Stimulated activated CD8-positive, alpha-beta memory T cell treated with anti-CD3 and anti-CD28 coated beads, Interleukin-12 subunit alpha, Interleukin-12 subunit beta, amount 100 ng/mL, for 24 hours (primary cell): ENCODE measurements around the gene VPS39.

ENCODE experiments used
- DNase-seq: peaks from one replicate; pipeline ENCODE4 v3.0.0-alpha.2; 2020; ENCODE audit errors: extremely low read depth

Gene VPS39

DNA sequence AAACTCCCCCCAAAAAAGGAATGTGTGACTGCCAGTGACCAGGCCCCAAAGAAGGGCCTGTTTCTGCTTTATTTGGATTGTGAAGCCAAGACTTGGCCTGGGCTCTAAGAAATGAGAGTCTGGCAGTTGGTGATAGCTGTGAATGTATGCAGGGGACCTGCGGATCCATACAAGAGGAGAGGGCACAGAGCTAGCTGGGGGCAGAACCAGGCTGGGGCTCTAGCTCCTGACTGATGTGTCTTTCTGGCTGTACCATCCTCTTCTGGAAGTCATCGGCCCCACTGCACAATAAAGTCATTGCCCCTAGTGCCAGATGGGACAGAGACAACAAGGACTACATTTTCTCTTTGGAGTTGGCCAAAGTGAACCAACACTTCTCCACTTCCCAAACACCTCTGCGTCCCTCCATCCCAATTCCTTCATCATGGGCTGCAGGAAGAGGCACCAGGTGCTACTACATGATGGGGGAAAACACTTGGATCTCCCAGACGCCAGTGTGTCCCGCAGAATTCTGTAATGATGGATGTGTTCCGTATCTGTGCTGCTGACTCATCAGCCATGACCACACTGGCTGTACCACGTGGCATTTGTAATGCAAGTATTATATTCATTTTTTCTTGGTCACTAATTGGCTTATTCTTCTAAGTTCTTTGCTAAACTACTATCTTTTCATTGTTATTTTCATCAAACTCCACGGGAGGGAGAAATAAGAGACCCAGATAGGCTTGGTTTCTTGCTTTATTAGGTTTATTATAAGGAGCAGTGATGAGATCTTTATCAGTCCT, 49.9 kb downstream of the VPS39 start:
- no peak for DNase-seq

DNA sequence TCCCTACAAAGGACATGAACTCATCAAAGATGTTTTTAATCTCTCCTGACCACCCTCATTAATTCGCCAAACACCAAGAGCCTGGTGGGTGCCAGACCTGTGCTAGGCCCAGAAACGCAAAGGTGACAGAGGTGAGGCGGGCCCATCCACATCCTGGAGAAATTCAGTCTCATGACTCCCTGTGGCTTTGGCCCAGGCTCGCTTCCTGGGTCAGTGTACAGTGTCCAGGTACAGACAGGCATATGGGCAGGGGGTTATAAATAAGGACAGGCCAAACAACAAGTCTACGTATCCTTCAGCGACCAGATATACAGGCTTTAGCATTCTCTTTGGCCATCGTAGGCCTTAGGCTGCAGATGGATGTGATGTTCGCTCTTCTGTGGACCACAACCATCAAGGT, 50.7 kb downstream of the VPS39 start:
- no peak for DNase-seq

DNA sequence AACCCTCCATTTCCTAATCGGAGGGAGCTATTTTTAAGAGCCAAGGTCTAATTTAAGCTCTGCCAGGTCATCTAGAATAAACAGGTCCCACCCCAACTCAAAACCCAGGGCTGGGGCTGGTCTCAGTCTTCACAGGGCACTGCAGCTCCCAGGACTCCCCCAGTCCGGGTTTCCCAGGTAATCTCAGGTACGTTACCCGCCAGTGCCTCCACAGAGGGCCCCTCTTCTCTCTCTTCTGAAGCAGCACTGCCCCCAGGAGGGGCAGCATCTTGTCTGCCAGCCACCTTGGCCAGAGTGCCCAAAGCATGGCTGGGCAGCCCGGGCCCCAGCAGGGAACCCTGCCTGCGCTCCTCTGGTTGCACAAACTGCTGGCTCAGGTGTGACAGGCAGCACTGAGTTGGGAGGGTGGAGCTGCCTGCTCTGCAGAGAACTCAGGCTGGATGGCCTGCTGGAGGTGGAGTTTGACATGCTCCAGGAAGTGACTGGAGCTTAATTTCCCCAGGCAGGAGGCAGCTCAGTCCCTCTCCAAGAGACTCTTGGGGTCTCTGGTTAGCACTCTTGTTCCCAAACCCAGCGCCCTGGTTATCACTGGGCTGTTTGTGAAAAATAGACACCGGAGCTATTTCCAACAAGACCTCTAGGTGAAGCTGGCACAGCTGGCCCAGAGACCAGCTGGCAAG, 51.7 kb downstream of the VPS39 start, which contains the start of gene PLA2G4F:
PLA2G4F (minus strand) TSS at position 394 of the 680 bp plus-strand sequence; CDS start at position 307, 87 bp downstream.
- DNase-seq, result no peak

GRCh38 chr15:42155546-42156242, 52.4 kb downstream of the VPS39 start:
- no peak for DNase-seq

GRCh38 chr15:42154956-42155355, 53.1 kb downstream of the VPS39 start:
- DNase-seq, result no peak

DNA sequence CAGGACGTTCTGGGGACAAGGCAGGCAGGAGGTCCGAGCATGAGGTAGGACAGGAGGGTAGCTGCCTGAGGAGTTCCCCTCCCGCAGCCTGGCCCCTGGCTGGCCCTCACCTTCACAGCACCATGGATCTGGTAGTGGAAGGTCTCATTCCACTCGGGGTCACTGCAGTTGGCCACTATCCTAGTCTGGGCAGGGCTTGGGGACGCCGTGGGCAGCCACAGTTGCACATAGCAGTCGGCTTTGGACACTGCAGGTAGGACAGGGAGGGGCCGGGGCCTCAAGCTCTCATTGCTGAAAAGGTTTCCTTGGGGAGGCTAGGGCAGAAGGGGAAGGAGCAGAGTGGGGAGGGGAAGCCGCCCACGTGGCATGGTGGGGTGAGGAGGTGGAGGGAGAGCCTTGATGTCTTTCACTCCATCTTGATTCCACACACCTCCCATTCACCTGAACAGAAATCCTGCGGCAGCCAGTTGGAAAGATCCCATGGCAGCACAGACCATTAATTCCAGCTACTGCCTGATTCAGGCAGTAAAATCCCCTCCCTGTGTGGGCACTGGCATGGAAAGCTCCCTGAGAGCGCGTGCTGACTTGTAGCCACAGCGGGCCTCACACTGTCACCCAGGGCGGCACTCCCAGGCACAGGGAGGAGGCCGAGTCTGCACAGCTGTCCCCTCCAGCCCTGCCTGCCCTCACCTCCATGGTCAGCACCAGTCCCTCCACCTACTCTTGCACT, 53.7 kb downstream of the VPS39 start:
- no peak for DNase-seq

DNA sequence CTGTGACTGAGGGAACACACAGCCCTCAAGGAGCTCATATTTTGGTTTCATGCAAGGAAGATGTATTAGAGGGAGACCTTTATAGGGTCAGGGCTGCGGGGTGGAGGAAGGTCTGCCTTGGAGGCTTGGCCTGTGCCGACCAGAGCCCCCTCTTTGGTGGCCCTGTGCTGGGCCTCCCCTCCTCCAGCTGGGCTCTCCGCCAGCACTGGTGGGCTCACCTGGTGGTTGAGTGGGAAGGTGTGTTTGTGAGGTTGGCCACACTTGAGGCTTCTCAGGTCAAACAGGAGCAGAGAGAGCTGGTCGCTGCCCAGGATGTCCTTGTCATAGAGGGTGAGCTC, 54.3 kb downstream of the VPS39 start:
- no peak for DNase-seq

GRCh38 chr15:42152921-42153698, 55.0 kb downstream of the VPS39 start:
- no peak for DNase-seq

- DNase-seq, result no peak
Observed at GRCh38 chr15:42152196-42152920, 55.7 kb downstream of the VPS39 start.

DNA sequence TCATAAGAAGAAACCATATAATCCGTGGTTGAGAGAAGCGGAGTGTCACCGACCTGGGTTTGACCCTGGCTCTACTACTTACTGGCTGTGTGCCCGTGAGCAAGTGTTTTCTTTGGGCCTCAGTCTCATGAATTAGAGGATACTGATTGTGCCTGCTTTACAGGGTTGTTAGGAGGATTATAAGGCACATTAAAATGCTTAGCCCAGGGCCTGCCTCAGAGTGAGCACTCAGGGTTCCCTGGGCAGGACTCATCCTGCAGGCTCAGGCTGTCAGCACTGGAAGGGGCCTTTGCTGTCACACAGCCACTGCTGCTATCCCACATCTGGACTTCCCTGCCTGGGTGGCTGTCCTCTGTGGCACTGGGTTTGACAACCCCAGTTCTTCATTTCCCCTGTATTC, 56.4 kb downstream of the VPS39 start:
- no peak for DNase-seq

DNA sequence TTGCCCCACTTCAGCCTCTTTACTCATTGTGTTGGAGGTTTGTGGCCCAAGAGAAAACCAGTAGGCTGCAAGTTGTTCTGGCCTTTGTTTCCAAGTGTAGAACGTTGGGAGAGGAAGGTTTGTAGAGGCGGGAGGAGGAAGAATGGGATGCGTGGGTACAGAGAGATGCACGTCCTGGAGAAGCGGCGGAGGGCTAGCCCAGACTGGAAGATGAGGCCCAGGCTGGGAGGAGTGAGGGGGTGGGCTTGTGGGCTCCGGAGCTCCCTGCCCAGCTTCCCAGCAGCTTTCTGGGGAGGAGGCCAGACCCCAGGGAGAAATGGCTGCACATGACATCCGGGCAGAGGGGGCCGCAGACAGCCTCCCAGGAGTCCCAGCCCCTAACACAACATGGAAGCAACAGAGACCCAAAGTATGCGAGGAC, 57.0 kb downstream of the VPS39 start:
- no peak for DNase-seq

DNA sequence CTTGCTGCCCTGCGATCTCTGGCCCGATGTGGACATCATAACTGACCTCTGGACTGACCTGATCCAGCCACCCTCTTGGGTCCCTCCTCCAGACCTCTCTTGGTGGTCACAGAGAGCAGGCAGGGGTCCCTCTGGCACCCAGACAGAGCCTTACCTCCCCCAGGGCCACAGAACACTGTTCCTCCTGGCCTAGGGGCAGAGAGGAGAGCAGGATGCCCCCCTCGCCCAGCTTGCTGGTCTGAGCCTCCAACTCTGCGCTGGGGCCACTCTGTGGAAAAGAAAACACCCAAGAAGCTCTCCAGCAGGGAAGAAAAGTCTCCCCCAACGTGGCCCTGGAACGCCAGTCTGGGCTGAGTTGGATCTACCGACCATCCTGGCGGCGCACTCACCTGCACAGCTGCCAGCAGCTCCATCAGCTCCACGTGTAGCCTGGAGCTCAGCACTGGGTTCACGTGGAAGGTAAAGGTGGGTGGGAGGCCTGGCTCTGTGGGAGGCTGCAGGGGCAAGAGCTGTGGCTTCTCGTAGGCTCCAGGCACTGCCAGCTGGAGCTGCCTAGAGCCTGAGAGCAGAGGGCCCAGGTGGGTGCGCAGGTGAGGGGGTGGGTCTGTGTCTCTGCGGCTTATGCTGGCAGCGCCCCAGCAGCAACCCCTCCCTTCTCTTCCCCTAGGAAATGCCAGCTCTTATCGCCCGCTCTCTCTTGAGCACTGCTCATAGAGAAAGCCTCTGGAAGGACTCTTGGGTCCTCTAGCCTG, 57.7 kb downstream of the VPS39 start:
- DNase-seq, result no peak

- DNase-seq, result no peak
Observed at GRCh38 chr15:42149493-42150218, 58.4 kb downstream of the VPS39 start.

DNA sequence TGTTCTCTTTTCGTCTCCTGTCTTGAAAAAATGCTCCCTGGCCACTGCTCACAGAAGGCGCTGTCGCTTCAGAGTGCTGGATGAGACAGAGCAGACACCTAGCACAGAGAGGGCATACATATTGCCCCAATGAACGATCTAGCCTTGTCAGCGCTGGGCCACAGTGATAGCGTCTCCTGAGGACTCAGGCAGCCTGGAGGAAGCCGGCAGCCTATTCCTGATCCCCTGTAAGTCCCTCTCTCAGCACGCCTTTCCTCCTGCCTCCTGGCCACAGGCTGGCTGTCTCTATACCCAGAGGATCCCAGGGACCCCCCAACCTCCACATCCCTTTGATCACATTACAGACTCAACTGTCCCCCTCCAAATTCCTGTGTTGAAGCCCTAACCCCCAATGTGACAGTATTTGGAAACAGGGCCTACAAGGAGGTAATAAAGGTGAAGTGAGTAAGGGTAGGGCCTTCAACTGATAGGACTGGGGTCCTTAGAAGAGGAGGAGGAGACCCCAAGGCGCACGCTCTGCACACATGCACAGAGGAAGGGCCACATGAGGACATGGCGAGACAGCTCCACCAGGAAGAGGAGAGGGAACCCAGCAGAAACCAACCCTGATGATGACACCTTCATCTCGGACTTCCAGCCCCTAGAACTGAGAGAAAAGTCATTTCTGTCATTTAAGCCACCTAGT, 59.2 kb downstream of the VPS39 start:
- no peak for DNase-seq

DNA sequence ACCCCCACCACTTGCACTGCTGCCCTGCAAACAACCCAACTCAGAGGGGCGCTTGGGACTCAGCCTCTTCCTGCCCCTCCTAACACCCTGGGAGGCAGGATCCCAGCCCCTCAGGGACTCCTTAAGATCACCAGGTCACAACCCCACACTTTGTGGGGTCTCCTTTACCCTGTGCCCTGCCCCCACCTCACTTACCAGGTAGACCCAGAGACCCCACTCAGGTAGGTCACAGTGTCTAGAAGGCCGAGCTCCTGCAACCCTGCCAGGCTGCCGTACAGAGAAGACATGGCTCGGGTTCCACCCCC, 60.7 kb downstream of the VPS39 start:
- no peak for DNase-seq

DNA sequence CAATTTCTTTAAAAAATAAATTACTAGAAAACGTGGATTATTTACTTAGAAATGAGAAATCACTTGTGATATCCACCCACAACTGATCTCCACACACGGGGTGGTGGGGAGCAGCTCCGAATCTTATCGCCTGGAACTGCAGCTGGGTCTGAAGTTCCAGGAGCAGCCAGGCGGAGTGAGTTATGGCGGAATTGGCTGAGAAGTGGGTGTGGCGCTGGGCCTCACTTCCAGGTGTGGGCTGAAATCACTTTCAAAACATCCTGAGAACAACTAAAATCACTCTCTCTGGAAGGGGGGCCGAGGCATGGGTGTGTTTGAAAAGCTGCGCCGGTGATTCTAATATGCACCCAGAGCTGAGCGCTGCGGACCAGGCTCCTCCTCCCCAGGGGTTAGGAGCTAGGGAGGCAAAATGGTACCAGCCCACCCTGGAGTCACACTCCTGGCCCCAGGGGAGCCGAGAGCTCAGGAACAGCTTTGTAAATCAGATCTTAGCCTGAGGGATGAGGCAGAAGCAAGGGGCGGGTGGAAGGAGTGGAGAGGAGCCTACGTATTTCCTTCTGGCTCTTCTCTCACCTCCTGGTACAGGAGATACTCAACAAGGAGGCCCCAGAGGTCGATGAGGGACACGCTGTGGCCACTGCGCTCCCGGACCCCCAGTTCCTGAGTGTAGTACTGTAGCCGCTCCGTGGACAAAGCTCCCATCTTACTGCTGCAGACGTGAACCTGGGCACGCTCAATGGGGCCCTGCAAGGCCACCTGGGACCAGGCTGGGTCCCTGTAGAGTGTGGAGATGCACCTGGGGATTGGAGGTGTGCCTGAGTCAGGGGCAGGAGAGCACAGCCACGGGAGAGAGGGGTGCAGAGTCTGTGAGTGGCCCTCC, 61.3 kb downstream of the VPS39 start:
- no peak for DNase-seq

- no peak for DNase-seq
Observed at GRCh38 chr15:42145546-42146455, 62.3 kb downstream of the VPS39 start.
